Natural killer cell treated with Interleukin-12 subunit alpha and Interleukin-12 subunit beta and Interleukin-15 and Interleukin-18, amount 100 ng/mL, for 72 hours (primary cell): ENCODE data around the gene AP5B1. TPM values are rescaled to one million over a fixed set of nuclear protein-coding genes. Genes with fewer than 3 reads are reported as not detected.

Experiments
- ATAC-seq, 2 donors: fragments of 150-1000 bp; cut with Tn5 transposase in 1 of 2; sonication (Bioruptor Pico), chemical (Tn5 transposase) in 1 of 2; 2 replicates each; pipeline ENCODE4 v1.10.0; 2021
- DNase-seq: peaks from one replicate; pipeline ENCODE4 v3.0.0; 2022; ENCODE audit warnings: low spot score
- H3K27ac Mint-ChIP-seq, 2 donors: 1 replicate in 1 of 2; 2 replicates in 1 of 2; pipeline ENCODE4 v1.8.0; 2022; ENCODE audit warnings: mixed read lengths in 2 of 2, mild to moderate bottlenecking in 1 of 2, moderate library complexity in 1 of 2
- H3K27me3 Mint-ChIP-seq, 2 donors: 1 replicate in 1 of 2; 2 replicates in 1 of 2; pipeline ENCODE4 v1.8.0; 2022; ENCODE audit warnings: mixed read lengths in 2 of 2
- H3K36me3 Mint-ChIP-seq: one replicate; pipeline ENCODE4 v1.8.0; 2022; ENCODE audit warnings: mixed read lengths
- H3K4me1 Mint-ChIP-seq, 2 donors: 1 replicate in 1 of 2; 2 replicates in 1 of 2; pipeline ENCODE4 v1.8.0; 2022; ENCODE audit warnings: low read depth in 2 of 2, mixed read lengths in 2 of 2, mild to moderate bottlenecking in 1 of 2
- H3K4me3 Mint-ChIP-seq: one replicate; pipeline ENCODE4 v1.8.0; 2022; ENCODE audit warnings: mixed read lengths
- H3K9me3 Mint-ChIP-seq: 2 replicates; pipeline ENCODE4 v1.8.0; 2022; ENCODE audit warnings: mixed read lengths
- total RNA-seq, 2 donors: library from RNA; stranded (reverse); gene quantifications; one replicate each; pipeline ENCODE4 v1.2.3, GENCODE V29; 2022

The AP5B1 gene
- total RNA-seq, 2 donors from 2014 or later, result 15.8 to 25.4 TPM

DNA sequence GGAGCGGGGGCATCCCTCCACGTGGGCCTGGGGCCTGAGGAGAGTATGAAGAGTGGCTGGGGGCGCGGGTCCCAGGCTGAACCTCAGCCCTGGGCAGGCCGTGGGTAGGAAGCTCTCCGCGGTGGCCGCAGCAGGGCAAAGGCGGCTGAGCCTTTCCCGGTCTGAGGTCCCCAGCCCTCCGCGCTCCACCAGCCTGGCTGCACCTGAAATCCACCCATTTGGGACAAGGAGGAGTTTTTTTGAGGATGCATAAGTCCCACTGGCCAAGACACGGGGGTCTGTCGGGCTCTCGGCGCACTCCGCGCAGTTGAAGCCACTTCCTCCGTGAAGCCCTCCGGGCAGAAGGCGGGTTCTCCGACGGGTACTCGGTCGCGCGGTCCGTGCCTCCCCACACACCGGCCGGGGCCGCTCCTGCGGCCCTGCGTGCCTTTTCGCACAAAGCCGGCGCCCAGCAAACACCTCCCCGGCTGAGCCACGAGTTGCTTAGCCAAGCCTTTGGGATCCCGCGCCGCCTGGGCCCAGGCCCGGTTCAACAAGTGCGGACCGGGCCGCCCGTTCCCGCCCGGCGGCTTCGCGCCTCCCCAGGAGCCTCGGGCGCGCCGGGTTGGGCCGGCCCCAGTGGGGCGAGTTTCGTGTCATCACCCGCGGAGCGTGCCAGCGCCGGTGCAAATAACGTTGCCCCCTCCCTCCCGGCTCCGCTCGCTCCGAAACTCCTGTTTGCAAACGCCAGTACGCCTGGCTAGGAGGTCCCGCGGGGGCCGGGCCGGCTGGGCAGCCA, 5.4 kb upstream of the AP5B1 start:
- no peaks in the 10 kb centered on the region for H3K36me3 Mint-ChIP-seq
- peak overlapping the region in 1 of 2 donors; percentile 33 for H3K27ac Mint-ChIP-seq
- H3K27me3 Mint-ChIP-seq, result peaks cover 20 to 33% of the 10 kb centered on the region in 2 donors
- ATAC-seq, result no peak
- peaks cover 11 to 25% of the 10 kb centered on the region in 2 donors for H3K4me1 Mint-ChIP-seq
- H3K4me3 Mint-ChIP-seq, result peak overlapping the region; percentile 54
- no peaks in the 10 kb centered on the region for H3K9me3 Mint-ChIP-seq
- DNase-seq, result no peak

DNA sequence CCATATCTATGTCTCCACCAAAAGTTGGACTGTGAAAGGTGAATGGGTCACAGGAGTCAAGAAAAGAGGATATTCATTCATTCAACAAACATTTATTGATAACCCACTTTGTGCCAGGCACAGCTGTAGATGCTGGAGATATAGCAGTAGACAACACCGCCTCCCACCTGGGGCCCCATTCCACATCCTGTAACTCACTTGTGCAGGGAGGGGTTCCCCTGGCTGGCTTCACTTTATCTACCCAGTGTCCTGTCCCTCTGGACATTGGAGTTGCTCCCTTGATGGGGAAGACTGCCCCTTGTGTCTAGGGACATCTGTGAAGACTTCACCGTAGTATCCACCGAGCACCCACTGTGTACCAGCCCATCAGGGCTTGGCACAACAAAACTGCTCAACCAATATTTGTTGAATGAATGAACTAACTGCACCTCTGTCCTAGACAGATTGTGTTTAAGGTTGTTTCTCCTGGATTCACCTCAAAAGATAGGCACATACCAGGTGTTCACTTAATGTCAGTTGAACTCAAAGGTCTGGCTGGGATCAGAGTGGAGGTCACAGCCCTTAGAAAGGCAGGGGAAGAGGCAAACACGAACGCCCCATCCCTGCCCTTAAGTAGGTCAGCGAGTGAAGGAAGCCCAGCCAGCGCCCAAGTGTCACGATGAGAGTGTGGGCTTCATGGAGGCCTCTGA, 4.7 kb upstream of the AP5B1 start:
- H3K4me3 Mint-ChIP-seq, result peak overlapping the region; percentile 54
- peaks cover 20 to 33% of the 10 kb centered on the region in 2 donors for H3K27me3 Mint-ChIP-seq

DNA sequence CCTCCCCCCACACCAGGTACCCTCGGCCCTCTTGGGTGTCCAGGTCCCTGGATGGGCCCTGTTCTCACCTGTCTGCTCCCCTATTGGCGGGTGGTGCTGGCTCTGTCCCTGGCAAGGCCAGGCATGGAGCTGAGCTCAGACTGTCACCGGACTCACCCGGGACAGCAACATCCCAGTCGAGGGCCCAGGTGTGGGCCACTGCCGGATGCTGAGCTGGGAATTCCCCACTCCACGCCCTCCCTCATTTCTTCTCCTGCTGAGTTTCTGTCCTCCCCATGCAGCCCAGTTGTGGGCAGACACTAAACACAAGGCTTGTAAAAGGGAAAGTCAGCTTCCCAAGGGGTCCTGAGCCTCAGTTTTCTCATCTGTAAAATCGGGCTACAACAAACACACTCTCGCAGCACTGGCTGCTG, 2.0 kb upstream of the AP5B1 start:
- ATAC-seq (no peak), DNase-seq (no peak)
- Mint-ChIP-seq H3K4me3 (peak overlapping the region; percentile 27), H3K9me3 (no peaks in the 10 kb centered on the region), H3K4me1 (peaks cover 8 to 18% of the 10 kb centered on the region in 2 donors), H3K27me3 (peaks cover 17 to 20% of the 10 kb centered on the region in 2 donors), H3K36me3 (no peaks in the 10 kb centered on the region), H3K27ac (no peak overlapping the region)

More for the DNA sequence above, 4.7 kb upstream of the AP5B1 start:
- Mint-ChIP-seq H3K9me3 (no peaks in the 10 kb centered on the region), H3K27ac (peak overlapping the region in 1 of 2 donors; percentile 33), H3K36me3 (no peaks in the 10 kb centered on the region), H3K4me1 (peaks cover 11 to 20% of the 10 kb centered on the region in 2 donors)
- no peak for ATAC-seq
- no peak for DNase-seq

DNA sequence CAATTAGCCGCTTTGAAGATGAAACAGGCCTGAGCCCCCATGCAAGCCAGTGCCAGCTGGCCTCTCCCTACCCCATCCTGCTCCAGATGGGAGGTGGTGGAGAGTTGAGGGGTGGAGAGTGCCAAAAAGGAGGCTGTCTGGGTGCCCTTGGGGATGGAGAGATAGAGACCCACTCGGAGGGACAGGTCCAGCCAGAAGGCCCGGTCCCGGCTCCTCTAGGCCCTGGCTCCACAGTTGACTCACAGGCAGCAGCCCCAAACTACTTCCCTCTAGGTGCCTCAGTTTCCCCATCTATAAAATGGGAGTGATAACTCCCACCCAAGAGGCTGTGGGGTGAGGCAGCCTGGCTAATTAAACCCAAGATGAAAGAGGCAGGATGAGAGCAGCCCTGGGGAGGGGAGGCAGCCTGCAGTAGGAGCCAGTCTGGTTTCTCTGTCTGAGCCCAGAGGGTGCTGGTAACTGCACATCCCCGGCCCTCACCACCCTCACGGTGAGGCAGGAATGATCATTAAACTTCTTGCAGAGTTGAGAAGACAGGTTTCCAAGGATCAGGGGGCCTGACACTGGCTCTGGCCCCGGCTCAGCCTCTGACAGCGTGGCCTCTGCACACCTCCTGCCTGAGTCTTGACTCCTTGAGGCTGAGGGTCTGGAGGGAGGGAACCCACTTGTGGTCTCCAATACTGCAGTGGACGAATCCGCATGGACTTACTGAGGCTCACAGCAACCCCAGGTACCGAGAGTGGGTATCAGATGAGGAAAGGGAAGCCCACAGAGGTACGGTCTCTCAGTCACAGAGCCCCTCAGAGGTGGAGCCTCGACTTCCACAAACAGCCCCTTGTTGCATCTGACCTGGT, 1.4 kb upstream of the AP5B1 start:
- ATAC-seq (no peak), DNase-seq (no peak)
- no peaks in the 10 kb centered on the region for H3K9me3 Mint-ChIP-seq
- H3K27ac Mint-ChIP-seq, result no peak overlapping the region
- H3K4me1 Mint-ChIP-seq, result peaks cover 8 to 17% of the 10 kb centered on the region in 2 donors
- peak overlapping the region; percentile 27 for H3K4me3 Mint-ChIP-seq
- H3K27me3 Mint-ChIP-seq, result peaks cover 17 to 20% of the 10 kb centered on the region in 2 donors
- H3K36me3 Mint-ChIP-seq, result no peaks in the 10 kb centered on the region

DNA sequence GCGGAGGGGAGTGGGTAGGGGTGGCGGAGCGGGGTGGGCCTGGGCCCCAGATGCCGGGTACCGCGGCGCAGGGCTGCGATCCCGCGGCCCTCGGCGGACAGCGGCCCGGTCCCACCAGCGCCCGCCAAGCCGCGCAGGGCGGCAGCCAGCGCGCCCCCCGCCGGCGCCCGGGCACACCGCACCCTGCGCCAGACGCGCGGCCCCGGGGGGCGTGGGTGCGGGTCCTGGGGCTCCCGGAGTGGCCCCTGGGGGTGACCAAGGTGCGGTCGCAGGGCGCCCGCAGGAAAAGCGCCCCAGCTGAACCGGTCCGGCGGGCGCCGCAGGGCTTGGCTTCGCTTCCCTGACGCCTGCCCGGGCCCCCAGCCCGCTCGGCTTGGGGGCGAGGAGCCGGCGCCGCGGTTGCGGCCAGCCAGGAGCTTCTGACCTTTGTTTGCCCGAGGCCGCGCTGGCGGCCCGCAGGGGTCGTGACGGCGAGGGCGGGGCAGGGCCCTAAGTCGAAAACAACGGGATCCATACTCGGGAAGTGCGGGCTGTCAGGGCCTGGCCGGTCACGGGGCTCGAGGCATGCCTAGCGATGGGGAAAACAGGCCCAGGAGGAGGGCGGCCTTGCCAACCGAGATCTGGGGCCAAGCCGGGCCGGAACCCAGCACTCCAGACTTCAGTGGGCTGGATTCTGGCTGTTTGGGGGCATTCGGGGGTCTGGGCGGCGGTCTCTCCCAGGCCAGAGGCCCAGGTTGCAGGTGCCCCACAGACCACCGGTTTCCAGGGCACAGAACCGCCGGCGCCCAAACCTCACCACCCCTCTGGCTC, 581 bp upstream of the AP5B1 start:
- no peak for DNase-seq
- H3K36me3 Mint-ChIP-seq, result no peaks in the 10 kb centered on the region
- no peak overlapping the region for H3K27ac Mint-ChIP-seq
- peaks cover 14 to 16% of the 10 kb centered on the region in 2 donors for H3K4me1 Mint-ChIP-seq
- no peak overlapping the region for H3K4me3 Mint-ChIP-seq
- H3K27me3 Mint-ChIP-seq, result peaks cover 17 to 20% of the 10 kb centered on the region in 2 donors
- ATAC-seq, result peak in 1 of 2 donors; percentile 47
- no peaks in the 10 kb centered on the region for H3K9me3 Mint-ChIP-seq

DNA sequence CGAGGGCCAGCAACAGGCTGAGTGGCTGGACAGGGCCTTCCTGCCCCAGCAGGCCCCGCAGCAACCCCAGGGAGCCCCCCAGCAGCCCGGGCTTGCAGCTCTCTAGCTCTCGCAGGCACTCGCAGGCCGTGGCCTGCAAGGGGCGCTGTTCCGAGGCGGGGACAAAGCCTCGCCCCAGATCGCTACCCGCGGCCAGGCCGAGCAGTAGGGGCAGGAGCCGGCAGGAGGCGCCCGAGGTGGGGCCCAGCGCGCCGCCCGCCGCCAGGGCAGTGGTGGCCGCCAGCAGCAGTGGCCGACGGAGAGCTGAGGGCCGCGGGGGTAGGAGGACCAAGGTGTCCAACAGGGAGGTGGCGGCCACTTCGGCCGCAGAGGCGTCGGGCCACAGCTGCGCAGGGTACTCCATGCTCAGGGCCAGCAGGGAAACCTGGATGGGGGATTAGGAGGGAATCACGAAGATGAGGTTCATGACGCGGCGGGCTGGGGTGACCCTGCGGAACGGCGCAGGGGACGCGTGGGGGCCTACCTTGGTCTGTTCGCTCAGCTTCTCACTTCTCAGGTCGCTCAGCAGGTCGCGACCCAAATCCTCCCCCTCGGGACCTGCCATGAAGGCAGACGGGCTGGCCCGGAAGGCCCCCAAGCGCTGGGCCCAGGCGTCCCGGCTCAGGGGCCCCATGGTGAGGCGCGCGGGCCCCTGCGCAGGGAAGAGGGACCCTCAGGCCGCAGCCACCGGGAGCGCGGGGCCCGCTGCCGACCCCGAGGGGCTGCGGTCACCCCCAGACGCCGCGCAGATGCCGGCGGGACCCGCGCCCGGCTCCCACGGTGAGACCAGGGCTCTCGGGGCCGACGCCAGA, 632 bp downstream of the AP5B1 start:
- H3K36me3 Mint-ChIP-seq, result no peaks in the 10 kb centered on the region
- peaks cover 8 to 9% of the 10 kb centered on the region in 2 donors for H3K4me1 Mint-ChIP-seq

DNA sequence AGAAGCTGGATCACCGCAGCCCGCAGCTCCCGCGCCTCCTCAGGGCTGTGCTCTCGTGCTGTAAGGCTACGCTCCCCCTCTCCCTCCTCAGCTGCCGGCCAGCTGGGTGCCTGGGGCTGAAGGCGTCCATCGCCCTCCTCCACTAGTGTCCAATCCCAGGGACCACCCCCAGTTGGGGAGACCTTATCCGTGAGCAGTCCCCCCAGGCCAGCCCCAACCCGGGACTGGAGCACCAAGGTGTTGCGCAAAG, 1.2 kb downstream of the AP5B1 start:
- Mint-ChIP-seq H3K4me3 (peak overlapping the region; percentile 88), H3K9me3 (no peaks in the 10 kb centered on the region), H3K36me3 (no peaks in the 10 kb centered on the region), H3K27ac (peak overlapping the region in 1 of 2 donors; percentile 68), H3K27me3 (peaks cover 6 to 7% of the 10 kb centered on the region in 2 donors), H3K4me1 (peaks cover 8% of the 10 kb centered on the region in 2 donors)
- DNase-seq, result no peak
- no peak for ATAC-seq

More for the DNA sequence above, 632 bp downstream of the AP5B1 start:
- DNase-seq (peak; percentile 80), ATAC-seq (peak; percentile 85 to 87)
- Mint-ChIP-seq H3K27me3 (peaks cover 8 to 12% of the 10 kb centered on the region in 2 donors), H3K27ac (peak overlapping the region; percentile 68 to 76), H3K4me3 (peak overlapping the region; percentile 88), H3K9me3 (no peaks in the 10 kb centered on the region)

DNA sequence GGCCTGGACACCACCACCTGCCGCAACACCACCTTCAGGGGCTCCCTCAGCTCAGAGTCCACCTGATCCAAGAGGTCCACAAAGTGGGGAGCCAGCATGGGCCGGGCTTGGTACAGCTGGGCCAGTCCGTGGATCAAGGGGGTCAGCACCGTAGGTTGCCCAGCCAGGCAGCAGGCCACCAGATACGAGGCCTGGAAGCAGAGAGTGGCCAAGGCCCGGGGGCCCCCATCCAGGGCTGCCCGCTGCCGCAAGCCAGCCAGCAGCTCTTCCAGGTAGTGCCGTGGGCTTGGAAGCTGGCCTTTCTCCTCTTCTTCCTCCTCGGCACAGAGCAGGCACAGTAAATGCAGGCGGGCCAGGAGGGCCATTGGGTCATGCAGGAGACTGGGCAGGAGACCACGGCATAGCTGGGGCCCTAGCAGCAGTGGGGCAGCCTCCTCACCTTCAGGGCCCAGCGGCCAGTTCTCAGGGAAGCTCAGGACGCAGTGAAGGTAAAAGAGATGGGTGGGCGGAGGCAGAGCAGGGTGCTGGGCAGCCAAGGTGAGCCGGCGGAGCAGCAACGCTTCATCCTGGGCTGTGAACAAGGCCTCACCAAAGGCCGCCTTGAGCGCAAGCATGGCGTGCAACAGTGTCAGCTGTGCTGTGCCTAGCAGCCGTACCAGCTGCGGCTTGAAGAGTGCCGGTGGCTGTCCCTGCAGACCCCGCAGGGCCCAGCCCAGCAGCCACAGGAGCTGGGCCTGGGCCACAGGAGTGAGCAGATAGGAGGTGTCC, 1.7 kb downstream of the AP5B1 start:
- peak overlapping the region; percentile 88 for H3K4me3 Mint-ChIP-seq
- H3K36me3 Mint-ChIP-seq, result no peaks in the 10 kb centered on the region
- H3K27ac Mint-ChIP-seq, result no peak overlapping the region
- H3K9me3 Mint-ChIP-seq, result no peaks in the 10 kb centered on the region
- H3K27me3 Mint-ChIP-seq, result peaks cover 1 to 4% of the 10 kb centered on the region in 2 donors
- DNase-seq (no peak), ATAC-seq (no peak)
- peaks cover 8% of the 10 kb centered on the region in 2 donors for H3K4me1 Mint-ChIP-seq

DNA sequence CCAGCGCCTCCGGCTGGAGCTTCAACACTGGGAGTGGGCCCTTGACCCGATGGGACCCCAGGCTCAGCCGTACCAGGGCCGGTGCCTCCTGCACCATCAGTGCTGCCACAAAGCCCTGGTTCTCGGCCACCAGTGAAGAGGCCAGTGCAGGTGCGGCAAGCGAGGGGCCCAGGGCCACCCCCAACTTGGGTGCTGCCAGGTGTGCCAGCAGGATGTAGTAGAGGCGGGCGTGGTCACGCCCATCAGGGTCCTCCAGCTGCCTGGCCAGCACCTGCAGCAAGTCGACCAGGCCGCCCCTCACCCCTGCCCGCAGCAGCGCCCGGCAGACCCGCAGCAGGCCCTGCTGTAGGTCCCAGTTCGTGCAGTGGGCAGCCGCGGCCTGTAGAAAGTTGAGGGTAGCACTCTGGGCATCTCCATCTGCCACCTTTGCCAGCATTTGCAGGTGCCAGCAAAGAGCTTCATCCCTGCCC, 2.3 kb downstream of the AP5B1 start:
- DNase-seq (no peak), ATAC-seq (no peak)
- H3K9me3 Mint-ChIP-seq, result no peaks in the 10 kb centered on the region
- H3K4me1 Mint-ChIP-seq, result peaks cover 8% of the 10 kb centered on the region in 2 donors
- H3K36me3 Mint-ChIP-seq, result no peaks in the 10 kb centered on the region
- no peak overlapping the region for H3K27ac Mint-ChIP-seq
- H3K4me3 Mint-ChIP-seq, result no peak overlapping the region
- H3K27me3 Mint-ChIP-seq, result peaks cover 0 to 4% of the 10 kb centered on the region in 2 donors

DNA sequence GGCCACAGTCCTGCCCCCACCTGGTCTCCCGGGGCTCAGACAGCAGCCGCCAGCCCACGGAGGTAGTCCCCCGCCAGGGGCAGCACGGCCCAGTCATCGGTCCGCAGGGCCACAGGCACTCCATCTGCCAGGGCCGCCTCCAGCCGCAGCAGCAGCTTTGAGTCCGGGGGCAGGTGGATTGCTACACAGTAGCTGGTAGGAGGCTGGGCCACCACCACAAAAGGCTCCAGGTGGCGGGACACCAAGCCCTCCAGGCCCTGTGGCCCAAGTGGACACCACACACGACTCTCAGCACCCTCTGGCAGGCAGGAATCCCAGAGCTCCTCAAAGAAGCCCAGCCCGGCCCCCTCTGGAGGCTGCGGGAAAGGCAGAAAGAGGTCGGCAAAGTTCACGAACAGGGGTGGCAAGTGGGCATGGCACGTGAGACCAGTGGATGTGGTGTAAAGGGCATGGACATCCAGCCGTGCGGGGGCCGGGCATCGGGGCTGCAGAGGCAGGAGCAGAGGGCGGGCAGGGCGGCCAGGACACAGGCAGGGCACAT, 2.9 kb downstream of the AP5B1 start:
- Mint-ChIP-seq H3K9me3 (no peaks in the 10 kb centered on the region), H3K4me3 (no peak overlapping the region), H3K27me3 (peaks cover 0 to under 1% of the 10 kb centered on the region in 2 donors), H3K36me3 (no peaks in the 10 kb centered on the region), H3K27ac (no peak overlapping the region), H3K4me1 (peaks cover 8% of the 10 kb centered on the region in 2 donors)
- ATAC-seq, result no peak
- no peak for DNase-seq

DNA sequence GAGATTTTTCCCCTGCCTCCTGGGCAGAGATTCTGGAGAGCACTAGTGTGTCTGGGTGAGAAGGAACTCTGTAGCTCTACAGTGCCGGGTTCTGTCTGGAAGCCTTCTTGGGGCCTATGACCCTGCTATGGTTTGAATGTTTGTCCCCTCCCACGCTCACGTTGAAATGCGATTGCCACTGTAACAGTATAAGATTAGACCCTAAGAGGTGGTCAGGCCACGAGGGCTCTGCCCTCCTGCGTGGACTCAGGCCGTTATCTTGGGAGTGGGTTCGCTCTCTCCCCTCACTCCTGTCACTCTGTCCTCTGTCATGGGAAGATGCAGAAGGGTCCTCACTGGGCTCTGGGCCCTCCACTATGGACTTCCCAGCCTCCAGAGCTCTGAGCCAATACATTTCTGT, 3.5 kb downstream of the AP5B1 start:
- Mint-ChIP-seq H3K4me3 (no peak overlapping the region), H3K27ac (no peak overlapping the region), H3K4me1 (peaks cover 8% of the 10 kb centered on the region in 2 donors), H3K27me3 (no peaks in the 10 kb centered on the region), H3K9me3 (no peaks in the 10 kb centered on the region), H3K36me3 (no peaks in the 10 kb centered on the region)
- DNase-seq (no peak), ATAC-seq (no peak)
